GM12892 (cell line): ENCODE data around the gene PRUNE2.

Source experiments
- POLR2A ChIP-seq: IDR thresholded peaks from 2 replicates; pipeline ENCODE4 v1.6.1; 2011; ENCODE audit warnings: low read depth, low read length, control low read depth
- POLR2AphosphoS5 ChIP-seq: IDR thresholded peaks from 2 replicates; pipeline ENCODE4 v1.6.1; 2011; ENCODE audit warnings: low read depth, low read length, control low read depth
- TAF1 ChIP-seq: IDR thresholded peaks from 2 replicates; pipeline ENCODE4 v1.6.1; 2011; ENCODE audit warnings: low read depth, mild to moderate bottlenecking, control low read depth, low read length, borderline replicate concordance

- TF ChIP-seq TAF1 (no peak), POLR2A (no peak), POLR2AphosphoS5 (no peak)
Observed at GRCh38 chr9:76585487-76586389, 320.2 kb downstream of the PRUNE2 start.
